ENCODE data around the gene GASK1A. TPM values are rescaled to one million over a fixed set of nuclear protein-coding genes. Genes with fewer than 3 reads are reported as not detected.

GASK1A gene
- total RNA-seq, 1 experiment from 2014 or later = 5.4 TPM

DNA sequence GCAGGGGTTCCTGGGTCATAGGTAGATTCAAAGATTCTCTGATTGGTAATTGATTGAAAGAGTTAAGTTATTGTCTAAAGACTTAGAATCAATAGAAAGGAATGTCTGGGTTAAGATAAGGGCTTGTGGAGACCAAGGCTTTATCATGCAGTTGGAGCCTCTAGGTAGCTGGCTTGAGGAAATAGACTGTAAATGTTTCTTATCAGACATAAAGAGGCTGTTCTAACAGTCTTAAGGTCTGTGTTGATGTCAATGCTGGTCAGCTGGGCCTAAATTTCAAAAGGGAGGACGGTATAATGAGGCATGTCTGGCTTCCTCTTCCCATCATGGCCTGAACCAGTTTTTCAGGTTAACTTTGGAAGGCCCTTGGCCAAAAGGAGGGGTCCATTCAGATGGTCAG lies 48.9 kb downstream of the GASK1A start:
- Mint-ChIP-seq H3K27me3 (ENCODE audit: low read depth) (no peaks in the 10 kb centered on the region), H3K4me3 (no peak overlapping the region), H3K4me1 (peaks cover 12 to 18% of the 10 kb centered on the region in 2 experiments), H3K27ac (no peak overlapping the region), H3K9me3 (peaks cover 0 to 2% of the 10 kb centered on the region in 2 experiments; a peak in 2 of 5 replicates), H3K36me3 (ENCODE audit: insufficient read depth in 1 of 3, low read depth in 3 of 3) (peaks cover 0 to 2% (median 0%) of the 10 kb centered on the region in 3 experiments; a peak in 1 of 7 replicates)
- no peak overlapping the region for H2BK12ac ChIP-seq (ENCODE audit: insufficient read length, low read depth, low read length)
- no peaks in the 10 kb centered on the region for H3K23me2 ChIP-seq (ENCODE audit: insufficient read length, low read depth, low read length, poor library complexity, severe bottlenecking)
- H4K91ac ChIP-seq (ENCODE audit: insufficient read length, low read depth, low read length) = no peak overlapping the region
- H2AK5ac ChIP-seq (ENCODE audit: insufficient read length, low read length) = no peak overlapping the region
- H3K79me1 ChIP-seq (ENCODE audit: insufficient read depth, low read depth, low read length, poor library complexity, severe bottlenecking) = no peaks in the 10 kb centered on the region
- H2BK15ac ChIP-seq (ENCODE audit: low read depth, low read length) = no peak overlapping the region
- TF ChIP-seq, protein P1, sequence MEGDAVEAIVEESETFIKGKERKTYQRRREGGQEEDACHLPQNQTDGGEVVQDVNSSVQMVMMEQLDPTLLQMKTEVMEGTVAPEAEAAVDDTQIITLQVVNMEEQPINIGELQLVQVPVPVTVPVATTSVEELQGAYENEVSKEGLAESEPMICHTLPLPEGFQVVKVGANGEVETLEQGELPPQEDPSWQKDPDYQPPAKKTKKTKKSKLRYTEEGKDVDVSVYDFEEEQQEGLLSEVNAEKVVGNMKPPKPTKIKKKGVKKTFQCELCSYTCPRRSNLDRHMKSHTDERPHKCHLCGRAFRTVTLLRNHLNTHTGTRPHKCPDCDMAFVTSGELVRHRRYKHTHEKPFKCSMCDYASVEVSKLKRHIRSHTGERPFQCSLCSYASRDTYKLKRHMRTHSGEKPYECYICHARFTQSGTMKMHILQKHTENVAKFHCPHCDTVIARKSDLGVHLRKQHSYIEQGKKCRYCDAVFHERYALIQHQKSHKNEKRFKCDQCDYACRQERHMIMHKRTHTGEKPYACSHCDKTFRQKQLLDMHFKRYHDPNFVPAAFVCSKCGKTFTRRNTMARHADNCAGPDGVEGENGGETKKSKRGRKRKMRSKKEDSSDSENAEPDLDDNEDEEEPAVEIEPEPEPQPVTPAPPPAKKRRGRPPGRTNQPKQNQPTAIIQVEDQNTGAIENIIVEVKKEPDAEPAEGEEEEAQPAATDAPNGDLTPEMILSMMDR (conservative IDR thresholded peaks at IDR 0.05) = no peak
- H3K4me2 ChIP-seq (ENCODE audit: insufficient read depth, insufficient read length, low read length) = no peak overlapping the region
- H3K9ac ChIP-seq (ENCODE audit: extremely low read depth, insufficient read length, low read length) = no peak overlapping the region
- H2BK120ac ChIP-seq (ENCODE audit: low read depth, low read length, poor library complexity, severe bottlenecking) = no peak overlapping the region
- H2AFZ ChIP-seq (ENCODE audit: low read length) = no peak overlapping the region
- H3K14ac ChIP-seq (ENCODE audit: insufficient read depth, low read length) = no peak overlapping the region
- H3K27me3 ChIP-seq (ENCODE audit: insufficient read depth, low read length) = no peaks in the 10 kb centered on the region
- H3K4me1 ChIP-seq (ENCODE audit: insufficient read depth, low read length) = peaks cover 7% of the 10 kb centered on the region; the same call in 1 of the 2 replicates
- H4K8ac ChIP-seq (replicated peaks; ENCODE audit: insufficient read length, low read depth, low read length) = no peak overlapping the region
- H4K20me1 ChIP-seq (ENCODE audit: control insufficient read depth, insufficient read depth, insufficient read length) = no peaks in the 10 kb centered on the region
- H3K4ac ChIP-seq (ENCODE audit: low read depth, low read length) = no peak overlapping the region
- no peak overlapping the region for H3T11ph ChIP-seq (ENCODE audit: low read length)
- H3K9me3 ChIP-seq (ENCODE audit: control insufficient read depth, low read depth, low read length) = no peaks in the 10 kb centered on the region
- no peak overlapping the region for H3K23ac ChIP-seq (ENCODE audit: insufficient read length, low read depth, low read length)
- no peak overlapping the region for H2BK20ac ChIP-seq (ENCODE audit: low read depth, low read length, poor library complexity, severe bottlenecking)
- no peaks in the 10 kb centered on the region for H3K79me2 ChIP-seq (ENCODE audit: insufficient read depth, low read length)
- H3K27ac ChIP-seq (ENCODE audit: insufficient read length, low read depth, low read length) = no peak overlapping the region
- no CpG with 5 or more reads among the region's 1 CpG for WGBS (ENCODE audit: extremely low coverage, insufficient read length, low lambda C conversion rate)
- H2BK5ac ChIP-seq (ENCODE audit: insufficient read length, low read length) = no peak overlapping the region
- H3K56ac ChIP-seq (ENCODE audit: insufficient read length, low read depth, low read length) = no peak overlapping the region
- H3K18ac ChIP-seq (ENCODE audit: insufficient read length, low read depth, low read length) = no peak overlapping the region
- no peak overlapping the region for H4K5ac ChIP-seq (ENCODE audit: insufficient read length, low read depth, low read length)
- no peak for DNase-seq

Data from H9 (cell line).